ENCODE measurements around the gene ADGRE1.

ADGRE1 gene, protein sequence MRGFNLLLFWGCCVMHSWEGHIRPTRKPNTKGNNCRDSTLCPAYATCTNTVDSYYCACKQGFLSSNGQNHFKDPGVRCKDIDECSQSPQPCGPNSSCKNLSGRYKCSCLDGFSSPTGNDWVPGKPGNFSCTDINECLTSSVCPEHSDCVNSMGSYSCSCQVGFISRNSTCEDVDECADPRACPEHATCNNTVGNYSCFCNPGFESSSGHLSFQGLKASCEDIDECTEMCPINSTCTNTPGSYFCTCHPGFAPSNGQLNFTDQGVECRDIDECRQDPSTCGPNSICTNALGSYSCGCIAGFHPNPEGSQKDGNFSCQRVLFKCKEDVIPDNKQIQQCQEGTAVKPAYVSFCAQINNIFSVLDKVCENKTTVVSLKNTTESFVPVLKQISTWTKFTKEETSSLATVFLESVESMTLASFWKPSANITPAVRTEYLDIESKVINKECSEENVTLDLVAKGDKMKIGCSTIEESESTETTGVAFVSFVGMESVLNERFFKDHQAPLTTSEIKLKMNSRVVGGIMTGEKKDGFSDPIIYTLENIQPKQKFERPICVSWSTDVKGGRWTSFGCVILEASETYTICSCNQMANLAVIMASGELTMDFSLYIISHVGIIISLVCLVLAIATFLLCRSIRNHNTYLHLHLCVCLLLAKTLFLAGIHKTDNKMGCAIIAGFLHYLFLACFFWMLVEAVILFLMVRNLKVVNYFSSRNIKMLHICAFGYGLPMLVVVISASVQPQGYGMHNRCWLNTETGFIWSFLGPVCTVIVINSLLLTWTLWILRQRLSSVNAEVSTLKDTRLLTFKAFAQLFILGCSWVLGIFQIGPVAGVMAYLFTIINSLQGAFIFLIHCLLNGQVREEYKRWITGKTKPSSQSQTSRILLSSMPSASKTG

DNA sequence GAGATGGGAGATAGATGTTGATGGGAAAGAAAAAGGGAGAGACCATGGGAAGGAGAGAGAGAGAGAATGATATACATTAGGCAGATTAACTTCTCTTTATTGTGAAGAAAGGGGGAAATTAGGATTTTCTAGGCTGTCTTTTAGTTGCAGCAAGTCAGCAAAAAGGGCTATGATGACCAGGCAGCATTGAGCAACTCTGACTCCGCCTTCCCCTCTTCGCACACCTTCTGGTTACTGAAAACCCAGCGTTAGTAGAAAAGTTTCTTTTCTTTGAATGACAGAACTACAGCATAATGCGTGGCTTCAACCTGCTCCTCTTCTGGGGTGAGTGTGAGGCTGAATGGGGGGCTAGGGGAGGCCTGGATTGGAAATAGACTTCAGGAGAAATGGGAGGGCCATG is at the start of gene ADGRE1:
Gene ADGRE1 (plus strand): TSS at position 264 of the 400 bp plus-strand sequence. CDS start 30 bp downstream, at position 294.
- no peaks in the 10 kb centered on the region for H3K36me3 ChIP-seq
- no peak within 1 kb of the TSS for H3K27ac ChIP-seq
- no peaks in the 10 kb centered on the region for H3K4me1 ChIP-seq
- DNase-seq, result no peak
- intact Hi-C loops (cut with DNase I; ENCODE audit: low total_unique reads), result no loop called here
- peaks cover 0 to 8% (median 0%) of the 10 kb centered on the region in 3 donors for H3K9me3 ChIP-seq
- no peak within 1 kb of the TSS for H3K4me3 ChIP-seq
- no peaks in the 10 kb centered on the region for H3K27me3 ChIP-seq
- no peak for TF ChIP-seq CTCF (IDR thresholded peaks at IDR 0.05)

GRCh38 chr19:6838062-6838655 is 49.2 kb upstream of the ADGRE1 start:
- Histone ChIP-seq H3K4me3 (no peak overlapping the region), H3K27ac (no peak overlapping the region), H3K4me1 (no peaks in the 10 kb centered on the region), H3K9me3 (no peaks in the 10 kb centered on the region), H3K27me3 (peaks cover 0 to 2% of the 10 kb centered on the region in 2 donors), H3K36me3 (no peaks in the 10 kb centered on the region)
- intact Hi-C loops (cut with DNase I; ENCODE audit: low total_unique reads), result no loop called here
- DNase-seq, result no peak
- no peak for TF ChIP-seq CTCF (IDR thresholded peaks at IDR 0.05)

DNA sequence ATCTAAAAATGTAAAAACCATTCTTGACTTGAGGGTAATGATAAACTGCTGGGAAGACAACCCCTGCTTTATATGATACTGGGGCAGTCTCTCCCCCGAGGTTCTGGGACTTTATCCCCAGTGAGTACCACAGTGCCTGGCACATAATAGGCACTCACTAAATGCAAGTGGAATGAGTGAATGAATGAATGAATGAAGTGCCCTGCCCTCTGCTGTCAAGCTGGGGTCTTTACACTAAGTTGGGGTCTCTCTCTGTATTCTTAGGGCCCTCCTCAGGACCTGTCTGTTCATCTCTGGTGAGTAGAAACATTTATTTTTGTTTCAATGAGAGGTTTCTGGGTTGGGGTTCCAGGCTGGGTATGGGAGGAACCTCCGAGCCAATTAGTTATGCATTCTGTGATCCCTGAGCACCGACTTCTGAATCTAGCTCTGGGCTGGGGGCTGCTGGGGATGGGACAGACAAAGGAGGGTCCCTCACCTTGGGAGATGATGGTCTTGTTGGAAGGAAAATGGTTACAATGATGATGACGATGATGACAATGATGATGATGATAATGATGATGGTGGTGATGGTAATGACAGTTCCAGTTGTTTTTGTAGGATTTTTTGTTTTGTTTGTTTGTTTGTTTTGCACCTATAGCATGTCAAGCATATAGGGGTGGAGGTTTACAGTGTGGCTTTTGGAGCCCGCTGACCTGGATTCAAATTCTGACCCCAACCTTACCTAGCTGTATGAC is 44.3 kb upstream of the ADGRE1 start:
- H3K9me3 ChIP-seq, result no peaks in the 10 kb centered on the region
- peaks cover 0 to 2% of the 10 kb centered on the region in 2 donors for H3K27me3 ChIP-seq
- intact Hi-C loops (cut with DNase I; ENCODE audit: low total_unique reads), result no loop called here
- TF ChIP-seq CTCF (IDR thresholded peaks at IDR 0.05), result no peak
- no peaks in the 10 kb centered on the region for H3K4me1 ChIP-seq
- peak in 1 of 2 donors; percentile 7 for DNase-seq
- no peak overlapping the region for H3K4me3 ChIP-seq
- H3K27ac ChIP-seq, result no peak overlapping the region
- no peaks in the 10 kb centered on the region for H3K36me3 ChIP-seq

DNA sequence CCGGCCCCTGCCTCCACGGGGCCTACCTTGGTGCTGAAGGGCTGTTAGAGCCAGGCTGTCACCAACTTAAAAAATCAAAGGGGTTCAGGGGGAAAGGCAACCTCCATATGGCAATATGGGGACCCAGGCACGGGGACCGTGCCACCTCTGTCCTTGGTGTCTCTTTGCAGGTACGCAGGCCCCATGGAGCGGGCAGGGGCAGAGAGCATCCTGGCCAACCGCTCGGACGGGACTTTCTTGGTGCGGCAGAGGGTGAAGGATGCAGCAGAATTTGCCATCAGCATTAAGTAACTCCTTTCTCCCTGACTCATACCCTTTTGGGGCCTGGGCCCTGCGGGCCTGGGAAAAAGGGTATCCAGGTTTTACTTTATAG is 39.6 kb upstream of the ADGRE1 start:
- no peaks in the 10 kb centered on the region for H3K4me1 ChIP-seq
- intact Hi-C loops (cut with DNase I; ENCODE audit: low total_unique reads), result no loop called here
- H3K36me3 ChIP-seq, result no peaks in the 10 kb centered on the region
- no peak for TF ChIP-seq CTCF (IDR thresholded peaks at IDR 0.05)
- no peak overlapping the region for H3K27ac ChIP-seq
- no peaks in the 10 kb centered on the region for H3K9me3 ChIP-seq
- H3K4me3 ChIP-seq, result no peak overlapping the region
- H3K27me3 ChIP-seq, result peaks cover 0 to 4% of the 10 kb centered on the region in 2 donors
- no peak for DNase-seq

GRCh38 chr19:6848986-6849385 is 38.4 kb upstream of the ADGRE1 start:
- no peak for DNase-seq
- peaks cover 0 to 13% of the 10 kb centered on the region in 2 donors for H3K27me3 ChIP-seq
- no peaks in the 10 kb centered on the region for H3K36me3 ChIP-seq
- no peak overlapping the region for H3K27ac ChIP-seq
- TF ChIP-seq CTCF (IDR thresholded peaks at IDR 0.05), result no peak
- H3K9me3 ChIP-seq, result no peaks in the 10 kb centered on the region
- no peaks in the 10 kb centered on the region for H3K4me1 ChIP-seq
- intact Hi-C loops (cut with DNase I; ENCODE audit: low total_unique reads), result no loop called here
- no peak overlapping the region for H3K4me3 ChIP-seq

All from tibial artery (tissue), 4 donors.